ENCODE data around the gene VTI1B. TPM values are rescaled to one million over a fixed set of nuclear protein-coding genes. Genes with fewer than 3 reads are reported as not detected.
"Not testable (repeated sequence)": the region's sequence is repeated elsewhere in the genome, so short reads cannot be mapped to it uniquely, and the experiment has no call there.

VTI1B gene
- total and polyA plus RNA-seq, 2 donors (not counting 3 experiments of a cell fraction or from before 2014, with no cell fraction given): 23.8 to 90.0 TPM

DNA sequence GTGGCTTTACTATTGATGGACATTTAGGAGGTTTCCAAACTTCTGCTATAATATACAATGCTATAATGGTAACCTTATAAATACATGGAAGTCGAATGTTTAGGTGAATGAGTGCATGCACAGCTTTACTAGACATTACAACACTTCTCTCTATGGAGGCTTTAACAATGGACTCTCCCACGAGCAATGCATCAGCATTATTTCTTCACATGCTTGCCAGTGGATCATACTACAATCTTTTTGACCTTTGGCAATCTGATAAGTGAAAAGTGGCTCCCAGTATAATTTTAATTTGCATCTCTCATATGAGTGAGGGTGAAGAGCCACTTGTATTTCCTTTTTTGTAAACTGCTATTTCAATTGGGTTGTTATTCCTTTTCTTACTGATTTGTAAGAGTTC is 45.4 kb upstream of the VTI1B start:
- H3K4me3 ChIP-seq (replicated peaks in 1 of 3; ENCODE audit: insufficient read depth in 1 of 3, low read depth in 1 of 3, low read length in 3 of 3): no peak overlapping the region
- dilution Hi-C loops (cut with MboI; ENCODE audit: extremely low pct_ligation_motif_present, low sequenced_read_pairs): no loop called here
- H3K79me2 ChIP-seq (ENCODE audit: control insufficient read depth, insufficient read depth, low read length): no peaks in the 10 kb centered on the region
- H3K9me1 ChIP-seq (replicated peaks; ENCODE audit: control insufficient read depth, extremely low read depth, insufficient read depth, low read length): no peaks in the 10 kb centered on the region
- peaks cover 27 to 32% of the 10 kb centered on the region in 2 experiments for H3K27me3 ChIP-seq (ENCODE audit: control insufficient read depth in 2 of 2, insufficient read depth in 2 of 2, low read length in 2 of 2)
- no peaks in the 10 kb centered on the region for H4K20me1 ChIP-seq (replicated peaks; ENCODE audit: control insufficient read depth, extremely low read depth, insufficient read depth, low read length)
- no peak overlapping the region for H3K9ac ChIP-seq (replicated peaks; ENCODE audit: extremely low read depth, insufficient read depth, low read length)
- ChIA-PET POLR2A (no interaction called here), CTCF (interaction anchor here (2.6 kb wide), 1 partner anchor 15 kb away, joined by 10 read pairs; no protein-coding TSS in a partner anchor)
- intact Hi-C loops (cut with micrococcal nuclease): no loop called here
- TF ChIP-seq, protein P1, sequence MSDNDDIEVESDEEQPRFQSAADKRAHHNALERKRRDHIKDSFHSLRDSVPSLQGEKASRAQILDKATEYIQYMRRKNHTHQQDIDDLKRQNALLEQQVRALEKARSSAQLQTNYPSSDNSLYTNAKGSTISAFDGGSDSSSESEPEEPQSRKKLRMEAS (IDR thresholded peaks at IDR 0.05; ENCODE audit: insufficient read depth, insufficient read length): no peak
- TF ChIP-seq GATA2 (IDR thresholded peaks at IDR 0.05; ENCODE audit: insufficient read depth, insufficient read length, low read depth, low read length): no peak
- TF ChIP-seq POLR2AphosphoS5 (IDR thresholded peaks at IDR 0.05; ENCODE audit: insufficient read depth, low read depth, low read length): no peak
- no peak for TF ChIP-seq FOS (IDR thresholded peaks at IDR 0.05; ENCODE audit: borderline replicate concordance, insufficient read depth, low read length)
- TF ChIP-seq MYC (IDR thresholded peaks at IDR 0.05; ENCODE audit: low read depth, low read length): no peak
- TF ChIP-seq, protein P2, sequence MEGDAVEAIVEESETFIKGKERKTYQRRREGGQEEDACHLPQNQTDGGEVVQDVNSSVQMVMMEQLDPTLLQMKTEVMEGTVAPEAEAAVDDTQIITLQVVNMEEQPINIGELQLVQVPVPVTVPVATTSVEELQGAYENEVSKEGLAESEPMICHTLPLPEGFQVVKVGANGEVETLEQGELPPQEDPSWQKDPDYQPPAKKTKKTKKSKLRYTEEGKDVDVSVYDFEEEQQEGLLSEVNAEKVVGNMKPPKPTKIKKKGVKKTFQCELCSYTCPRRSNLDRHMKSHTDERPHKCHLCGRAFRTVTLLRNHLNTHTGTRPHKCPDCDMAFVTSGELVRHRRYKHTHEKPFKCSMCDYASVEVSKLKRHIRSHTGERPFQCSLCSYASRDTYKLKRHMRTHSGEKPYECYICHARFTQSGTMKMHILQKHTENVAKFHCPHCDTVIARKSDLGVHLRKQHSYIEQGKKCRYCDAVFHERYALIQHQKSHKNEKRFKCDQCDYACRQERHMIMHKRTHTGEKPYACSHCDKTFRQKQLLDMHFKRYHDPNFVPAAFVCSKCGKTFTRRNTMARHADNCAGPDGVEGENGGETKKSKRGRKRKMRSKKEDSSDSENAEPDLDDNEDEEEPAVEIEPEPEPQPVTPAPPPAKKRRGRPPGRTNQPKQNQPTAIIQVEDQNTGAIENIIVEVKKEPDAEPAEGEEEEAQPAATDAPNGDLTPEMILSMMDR (IDR thresholded peaks at IDR 0.05; ENCODE audit: extremely low read depth in 1 of 2, insufficient read depth in 1 of 2, low read depth in 1 of 2, low read length in 2 of 2): no peak
- TF ChIP-seq POLR2A (IDR thresholded peaks at IDR 0.05; ENCODE audit: low read depth, low read length): no peak
- no peak for TF ChIP-seq JUN (IDR thresholded peaks at IDR 0.05; ENCODE audit: borderline replicate concordance, insufficient read depth, insufficient read length, low read depth)
- TF ChIP-seq EZH2 (IDR thresholded peaks at IDR 0.05; ENCODE audit: borderline replicate concordance, low read depth, low read length, severe bottlenecking): no peak
- no peaks in the 10 kb centered on the region for H3K9me3 ChIP-seq (replicated peaks; ENCODE audit: control insufficient read depth, insufficient read depth, low read length)
- no peak overlapping the region for H3K4me2 ChIP-seq (ENCODE audit: insufficient read depth, low read length)
- no peak overlapping the region for H2AFZ ChIP-seq (ENCODE audit: low read depth, low read length)
- FAIRE-seq: no peak
- no peaks in the 10 kb centered on the region for H3K36me3 ChIP-seq (ENCODE audit: control insufficient read depth in 2 of 2, extremely low read depth in 1 of 2, insufficient read depth in 2 of 2, low read length in 2 of 2)
- H3K4me1 ChIP-seq (ENCODE audit: control insufficient read depth, extremely low read depth, insufficient read depth, low read length): no peaks in the 10 kb centered on the region
- no TSS peak for BruUV-seq (replicated peaks)
- H3K27ac ChIP-seq (ENCODE audit: insufficient read depth, low read depth, low read length): no peak overlapping the region
- DNase-seq (ENCODE audit: low read depth, low spot score): no peak

DNA sequence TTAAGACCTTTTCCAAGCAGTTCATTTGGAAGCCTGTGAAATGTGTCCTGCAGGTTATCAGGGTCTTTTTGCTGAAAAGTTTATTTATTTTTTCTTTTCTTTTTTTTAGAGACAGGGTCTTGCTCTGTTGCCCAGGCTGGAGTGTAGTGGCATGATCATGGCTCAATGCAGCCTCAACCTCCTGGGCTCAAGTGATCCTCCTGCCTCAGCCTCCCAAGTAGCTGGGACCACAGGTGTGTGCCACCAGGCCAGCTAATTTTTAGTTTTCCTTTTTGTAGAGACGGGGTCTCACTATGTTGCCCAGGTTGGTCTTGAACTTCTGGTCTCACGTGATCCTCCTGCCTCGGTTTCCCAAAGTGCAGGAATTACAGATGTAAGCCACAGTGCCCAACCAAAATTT is 45.0 kb upstream of the VTI1B start:
- H3K4me2 ChIP-seq (ENCODE audit: insufficient read depth, low read length); intact Hi-C loops (cut with micrococcal nuclease); FAIRE-seq; DNase-seq (ENCODE audit: low read depth, low spot score); dilution Hi-C loops (cut with MboI; ENCODE audit: extremely low pct_ligation_motif_present, low sequenced_read_pairs); BruUV-seq (replicated peaks); H3K9me3 ChIP-seq (replicated peaks; ENCODE audit: control insufficient read depth, insufficient read depth, low read length); H2AFZ ChIP-seq (ENCODE audit: low read depth, low read length); POLR2A ChIA-PET; H3K79me2 ChIP-seq (ENCODE audit: control insufficient read depth, insufficient read depth, low read length); H3K9me1 ChIP-seq (replicated peaks; ENCODE audit: control insufficient read depth, extremely low read depth, insufficient read depth, low read length); H3K4me3 ChIP-seq (replicated peaks in 1 of 3; ENCODE audit: insufficient read depth in 1 of 3, low read depth in 1 of 3, low read length in 3 of 3); H3K9ac ChIP-seq (replicated peaks; ENCODE audit: extremely low read depth, insufficient read depth, low read length); H3K4me1 ChIP-seq (ENCODE audit: control insufficient read depth, extremely low read depth, insufficient read depth, low read length); H4K20me1 ChIP-seq (replicated peaks; ENCODE audit: control insufficient read depth, extremely low read depth, insufficient read depth, low read length); H3K27ac ChIP-seq (ENCODE audit: insufficient read depth, low read depth, low read length); H3K36me3 ChIP-seq (ENCODE audit: control insufficient read depth in 2 of 2, extremely low read depth in 1 of 2, insufficient read depth in 2 of 2, low read length in 2 of 2): not testable (repeated sequence)
- H3K27me3 ChIP-seq (ENCODE audit: control insufficient read depth in 2 of 2, insufficient read depth in 2 of 2, low read length in 2 of 2): peaks cover 27 to 32% of the 10 kb centered on the region in 2 experiments
- CTCF ChIA-PET: interaction anchor here (2.6 kb wide), 1 partner anchor 15 kb away, joined by 10 read pairs; no protein-coding TSS in a partner anchor

All from endothelial cell of umbilical vein (primary cell).